ENCODE results near the gene HDAC8.
"Not testable (repeated sequence)": the region's sequence is repeated elsewhere in the genome, so short reads cannot be mapped to it uniquely, and the experiment has no call there.

DNA sequence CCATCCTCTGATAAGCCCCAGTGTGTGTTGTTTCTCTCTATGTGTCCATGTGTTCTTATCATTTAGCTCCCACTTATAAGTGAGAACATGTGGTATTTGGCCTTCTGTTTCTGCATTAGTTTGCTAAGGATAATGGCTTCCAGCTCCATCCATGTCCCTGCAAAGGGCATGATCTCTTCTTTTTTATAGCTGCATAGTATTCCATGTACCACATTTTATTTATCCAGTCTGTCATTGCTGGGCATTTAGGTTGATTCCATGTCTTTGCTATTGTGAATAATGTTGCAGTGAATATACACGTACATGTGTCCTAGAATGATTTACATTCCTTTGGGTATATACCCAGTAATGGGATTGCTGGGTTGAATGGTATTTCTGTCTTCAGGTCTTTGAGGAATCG lies 167.5 kb downstream of the HDAC8 start:
- TF ChIP-seq, protein P1, sequence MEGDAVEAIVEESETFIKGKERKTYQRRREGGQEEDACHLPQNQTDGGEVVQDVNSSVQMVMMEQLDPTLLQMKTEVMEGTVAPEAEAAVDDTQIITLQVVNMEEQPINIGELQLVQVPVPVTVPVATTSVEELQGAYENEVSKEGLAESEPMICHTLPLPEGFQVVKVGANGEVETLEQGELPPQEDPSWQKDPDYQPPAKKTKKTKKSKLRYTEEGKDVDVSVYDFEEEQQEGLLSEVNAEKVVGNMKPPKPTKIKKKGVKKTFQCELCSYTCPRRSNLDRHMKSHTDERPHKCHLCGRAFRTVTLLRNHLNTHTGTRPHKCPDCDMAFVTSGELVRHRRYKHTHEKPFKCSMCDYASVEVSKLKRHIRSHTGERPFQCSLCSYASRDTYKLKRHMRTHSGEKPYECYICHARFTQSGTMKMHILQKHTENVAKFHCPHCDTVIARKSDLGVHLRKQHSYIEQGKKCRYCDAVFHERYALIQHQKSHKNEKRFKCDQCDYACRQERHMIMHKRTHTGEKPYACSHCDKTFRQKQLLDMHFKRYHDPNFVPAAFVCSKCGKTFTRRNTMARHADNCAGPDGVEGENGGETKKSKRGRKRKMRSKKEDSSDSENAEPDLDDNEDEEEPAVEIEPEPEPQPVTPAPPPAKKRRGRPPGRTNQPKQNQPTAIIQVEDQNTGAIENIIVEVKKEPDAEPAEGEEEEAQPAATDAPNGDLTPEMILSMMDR (IDR thresholded peaks at IDR 0.05 in 4 of 5, conservative IDR thresholded peaks at IDR 0.05 in 1 of 5): not testable (repeated sequence)
- not testable (repeated sequence) for TF ChIP-seq POLR2A (IDR thresholded peaks at IDR 0.05)

Data from gastrocnemius medialis (tissue), 4 donors.